ENCODE measurements around the gene PTPN11.

The PTPN11 gene

DNA sequence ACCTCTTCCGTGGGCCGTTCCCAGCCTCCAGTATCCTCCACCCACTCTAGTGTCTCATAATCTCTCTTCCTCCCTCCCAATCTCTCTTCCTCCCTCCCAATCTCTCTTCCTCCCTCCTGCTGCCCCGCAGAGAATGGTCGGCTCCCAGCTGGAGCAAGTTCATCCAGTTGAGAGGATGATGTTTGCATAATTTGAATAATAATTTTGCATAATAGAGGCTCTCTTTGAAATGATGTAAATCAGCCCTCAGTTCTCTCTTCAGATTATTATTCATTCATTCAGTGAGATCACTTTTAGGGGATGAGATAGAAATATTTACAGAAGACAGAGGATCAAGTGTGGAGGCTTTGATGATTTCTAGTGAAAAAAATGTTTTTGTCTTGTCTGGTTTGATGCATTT lies 125.0 kb downstream of the PTPN11 start:
- DNase-seq (ENCODE audit: low spot score): no peak

DNA sequence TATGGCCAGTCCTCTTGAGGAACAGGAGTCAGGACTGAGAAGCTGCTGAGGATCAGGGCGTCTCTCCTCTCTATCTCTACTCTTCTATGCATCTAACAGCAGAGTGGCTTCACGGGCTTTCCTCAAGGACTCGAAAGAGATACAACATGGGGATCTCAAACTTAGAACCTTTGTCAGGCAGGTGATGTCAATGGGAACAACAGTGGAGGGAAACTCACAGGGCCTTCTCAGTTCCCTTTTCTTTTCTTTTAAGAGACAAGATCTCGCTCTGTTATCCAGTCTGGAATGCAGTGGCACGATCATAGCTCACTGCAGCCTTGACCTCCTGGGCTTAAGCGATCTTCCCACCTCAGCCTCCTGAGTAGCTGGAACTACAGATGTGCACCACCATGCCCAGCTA lies 127.6 kb downstream of the PTPN11 start:
- no peak for DNase-seq (ENCODE audit: low spot score)

DNA sequence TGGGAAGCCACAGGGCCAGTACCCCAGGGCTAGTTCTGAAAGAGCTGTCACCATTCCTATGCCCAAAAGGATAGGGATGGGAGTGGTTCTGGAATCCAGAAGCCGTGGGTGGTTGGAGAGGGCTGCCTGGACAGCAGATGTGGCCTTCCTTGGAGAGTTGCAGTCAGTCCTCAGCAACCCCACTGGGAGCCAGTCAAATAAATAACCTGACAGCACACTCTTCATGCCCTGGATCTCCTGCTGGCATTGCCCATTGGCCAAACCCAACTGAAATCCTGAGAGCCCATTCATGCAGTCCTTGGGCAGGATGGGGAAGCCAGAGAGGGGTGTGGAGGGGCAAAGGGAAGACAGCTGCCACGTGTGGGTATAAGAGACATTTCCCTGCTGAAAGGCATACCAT lies 128.2 kb downstream of the PTPN11 start:
- no peak for DNase-seq (ENCODE audit: low spot score)

DNA sequence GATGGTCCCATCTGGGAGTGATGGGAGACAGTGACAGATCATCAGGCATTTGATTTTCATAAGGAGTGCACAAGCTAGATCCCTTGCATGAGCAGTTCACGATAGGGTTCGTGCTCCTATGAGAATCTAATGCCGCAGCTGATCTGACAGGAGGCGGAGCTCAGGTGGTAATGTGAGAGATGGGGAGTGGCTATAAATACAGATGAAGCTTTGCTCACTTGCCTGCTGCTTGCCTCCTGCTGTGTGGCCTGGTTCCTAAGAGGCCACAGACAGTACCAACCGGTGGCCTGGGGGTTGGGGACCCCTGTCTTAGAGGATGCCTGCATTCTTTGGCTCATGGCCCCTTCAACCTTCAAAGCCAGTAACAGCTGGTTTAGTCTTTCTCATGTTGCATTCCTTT lies 130.3 kb downstream of the PTPN11 start:
- no peak for DNase-seq (ENCODE audit: low spot score)

DNA sequence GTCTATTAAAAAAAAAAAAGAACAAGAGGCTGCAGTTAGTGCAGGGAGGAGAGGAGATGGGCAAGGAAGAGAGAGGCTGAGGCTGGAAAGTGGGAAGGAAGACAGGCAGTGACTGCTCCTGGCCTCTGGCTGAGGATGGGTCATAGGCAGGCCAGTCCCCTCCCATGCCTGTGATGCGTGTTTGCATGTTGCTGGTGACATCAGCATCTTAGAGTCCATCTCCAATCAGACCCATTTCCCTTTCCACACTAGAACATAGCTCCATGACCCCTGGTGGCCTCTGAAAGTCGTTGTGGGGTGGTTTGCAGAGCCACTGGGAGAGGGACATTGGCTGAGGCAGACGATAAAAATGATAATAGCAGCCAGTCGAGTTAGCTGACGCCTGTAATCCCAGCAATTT lies 132.9 kb downstream of the PTPN11 start:
- DNase-seq (ENCODE audit: low spot score): no peak

DNA sequence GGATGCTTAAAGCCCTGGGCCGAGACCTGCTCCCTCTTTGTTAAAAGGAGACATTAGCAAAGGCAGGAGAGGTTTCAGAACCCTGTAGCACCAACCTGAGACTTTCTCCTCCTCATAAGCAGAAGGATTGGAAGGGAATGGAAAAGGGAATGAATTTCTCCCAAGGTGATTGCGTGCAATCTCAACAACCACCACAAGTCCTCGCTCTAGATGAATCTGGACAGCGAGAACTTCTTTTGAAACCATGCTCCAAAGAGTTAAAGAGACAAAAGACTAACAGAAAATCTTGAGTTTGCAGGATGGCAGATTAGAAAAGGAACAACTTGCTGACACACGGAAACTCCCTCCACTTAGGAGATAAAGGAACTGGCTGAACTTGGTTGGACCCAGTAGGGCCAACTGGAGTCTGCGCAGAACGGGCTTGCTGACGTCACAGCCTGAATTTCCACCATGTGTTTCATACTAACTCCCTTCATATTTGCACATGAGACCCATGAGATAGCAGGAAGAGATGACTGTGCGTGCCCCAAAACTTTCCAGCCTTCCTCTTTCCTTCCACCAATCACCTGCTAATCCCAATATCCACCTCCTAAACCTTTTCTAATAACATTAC lies 137.0 kb downstream of the PTPN11 start:
- DNase-seq (ENCODE audit: low spot score): no peak

DNA sequence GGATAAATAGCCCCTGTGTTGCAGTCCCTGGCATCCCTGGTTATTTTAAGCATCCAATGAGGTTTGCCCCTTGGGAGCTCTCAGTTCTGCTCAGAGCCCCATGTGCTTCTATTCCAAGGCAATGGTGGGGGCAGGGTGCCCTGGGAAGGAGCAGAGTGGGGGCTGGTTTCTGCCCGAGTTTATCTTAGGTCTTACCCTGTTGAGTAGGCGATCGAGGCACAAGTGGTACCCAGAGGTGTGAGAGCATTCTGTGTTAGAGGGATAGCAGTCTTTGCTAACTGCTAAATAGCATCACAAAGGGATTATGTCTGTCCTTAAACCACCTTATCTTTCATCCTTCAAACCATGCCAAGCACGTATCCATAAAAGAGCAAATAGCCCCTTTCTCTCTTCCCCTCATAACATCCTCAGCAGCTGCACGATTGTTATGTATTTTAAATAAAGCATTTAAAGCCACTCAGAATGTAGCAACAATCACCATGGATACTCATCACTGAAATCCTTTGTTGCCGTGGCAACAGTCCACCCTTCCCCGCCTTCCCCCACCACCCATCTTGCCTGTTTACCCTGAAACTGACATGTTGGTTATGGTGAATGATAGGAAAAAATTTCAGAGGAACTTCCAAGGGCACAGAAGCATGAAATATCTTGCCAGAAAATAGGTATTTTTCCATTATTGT lies 139.3 kb downstream of the PTPN11 start:
- no peak for DNase-seq (ENCODE audit: low spot score)

Data from activated CD4-positive, alpha-beta T cell treated with anti-CD3 and anti-CD28 coated beads, Interleukin-2, Interleukin-4, amounts not matched to agents 100 ng/mL and 50 ng/mL, durations not matched to agents 16 hours and 8 hours (primary cell).